CD4-positive, alpha-beta T cell treated with Interleukin-1 beta for 1 hour (primary cell): ENCODE measurements around the gene ELAPOR1.

ENCODE experiments used
- DNase-seq, 2 donors: peaks; one replicate each; pipeline ENCODE4 v3.0.0-alpha.2; 2020 to 2022

ELAPOR1 gene

GRCh38 chr1:109113590-109114341 is at the start of gene ELAPOR1:
ELAPOR1 (plus strand) TSS chr1:109114115; CDS start chr1:109114184, 69 bp downstream.
- peak; percentile 93 to 94 for DNase-seq

GRCh38 chr1:109065137-109065536 is 48.8 kb upstream of the ELAPOR1 start:
- DNase-seq: no peak

- DNase-seq: no peak
Measured at GRCh38 chr1:109067883-109068282, 46.0 kb upstream of the ELAPOR1 start.

GRCh38 chr1:109069294-109069693 is 44.6 kb upstream of the ELAPOR1 start:
- no peak for DNase-seq

- DNase-seq: peak; percentile 88 to 92
Measured at GRCh38 chr1:109075531-109076490, 38.1 kb upstream of the ELAPOR1 start, which contains the start of gene TAF13. TAF13 (minus strand) TSS chr1:109076003; CDS start chr1:109075947, 56 bp downstream.

- no peak for DNase-seq
Measured at GRCh38 chr1:109078317-109078716, 35.6 kb upstream of the ELAPOR1 start.

- no peak for DNase-seq
Measured at GRCh38 chr1:109079240-109079622, 34.7 kb upstream of the ELAPOR1 start.

GRCh38 chr1:109080441-109081082 is 33.4 kb upstream of the ELAPOR1 start:
- no peak for DNase-seq

- DNase-seq: no peak
Measured at GRCh38 chr1:109083501-109083900, 30.4 kb upstream of the ELAPOR1 start.

- no peak for DNase-seq
Measured at GRCh38 chr1:109083923-109084322, 30.0 kb upstream of the ELAPOR1 start.

- DNase-seq: no peak
Measured at GRCh38 chr1:109084563-109085517, 29.1 kb upstream of the ELAPOR1 start.

- DNase-seq: peak; percentile 23 to 43
Measured at GRCh38 chr1:109089242-109090015, 24.5 kb upstream of the ELAPOR1 start.

GRCh38 chr1:109090196-109091077 is 23.5 kb upstream of the ELAPOR1 start, which contains the start of gene TMEM167B:
TMEM167B (plus strand) TSS chr1:109090764; CDS start chr1:109090873, 109 bp downstream.
- peak; percentile 88 to 90 for DNase-seq

GRCh38 chr1:109091078-109091838 is 22.7 kb upstream of the ELAPOR1 start:
- no peak for DNase-seq

GRCh38 chr1:109091839-109092193 is 22.1 kb upstream of the ELAPOR1 start:
- DNase-seq: no peak

GRCh38 chr1:109094377-109094803 is 19.5 kb upstream of the ELAPOR1 start:
- no peak for DNase-seq

GRCh38 chr1:109094871-109095270 is 19.0 kb upstream of the ELAPOR1 start:
- DNase-seq: no peak

GRCh38 chr1:109095631-109096030 is 18.3 kb upstream of the ELAPOR1 start:
- DNase-seq: no peak

GRCh38 chr1:109096120-109096519 is 17.8 kb upstream of the ELAPOR1 start:
- DNase-seq: no peak
